Measurements from ENCODE around the gene DAAM1. TPM values are rescaled to one million over a fixed set of nuclear protein-coding genes. Genes with fewer than 3 reads are reported as not detected.

Gene DAAM1
- total RNA-seq, 1 donor from 2014 or later = 40.7 TPM

- no peak overlapping the region for H3K27ac Mint-ChIP-seq (ENCODE audit: unreplicated experiment)
- TF ChIP-seq, protein P1, sequence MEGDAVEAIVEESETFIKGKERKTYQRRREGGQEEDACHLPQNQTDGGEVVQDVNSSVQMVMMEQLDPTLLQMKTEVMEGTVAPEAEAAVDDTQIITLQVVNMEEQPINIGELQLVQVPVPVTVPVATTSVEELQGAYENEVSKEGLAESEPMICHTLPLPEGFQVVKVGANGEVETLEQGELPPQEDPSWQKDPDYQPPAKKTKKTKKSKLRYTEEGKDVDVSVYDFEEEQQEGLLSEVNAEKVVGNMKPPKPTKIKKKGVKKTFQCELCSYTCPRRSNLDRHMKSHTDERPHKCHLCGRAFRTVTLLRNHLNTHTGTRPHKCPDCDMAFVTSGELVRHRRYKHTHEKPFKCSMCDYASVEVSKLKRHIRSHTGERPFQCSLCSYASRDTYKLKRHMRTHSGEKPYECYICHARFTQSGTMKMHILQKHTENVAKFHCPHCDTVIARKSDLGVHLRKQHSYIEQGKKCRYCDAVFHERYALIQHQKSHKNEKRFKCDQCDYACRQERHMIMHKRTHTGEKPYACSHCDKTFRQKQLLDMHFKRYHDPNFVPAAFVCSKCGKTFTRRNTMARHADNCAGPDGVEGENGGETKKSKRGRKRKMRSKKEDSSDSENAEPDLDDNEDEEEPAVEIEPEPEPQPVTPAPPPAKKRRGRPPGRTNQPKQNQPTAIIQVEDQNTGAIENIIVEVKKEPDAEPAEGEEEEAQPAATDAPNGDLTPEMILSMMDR (IDR thresholded peaks at IDR 0.05) = no peak
- no peak overlapping the region for H3K4me3 Mint-ChIP-seq (ENCODE audit: unreplicated experiment)
- peaks cover 41% of the 10 kb centered on the region for H3K4me1 Mint-ChIP-seq (ENCODE audit: low read depth)
- H3K9me3 Mint-ChIP-seq (ENCODE audit: low read depth) = no peaks in the 10 kb centered on the region
- no peaks in the 10 kb centered on the region for H3K27me3 Mint-ChIP-seq (ENCODE audit: low read depth)
- DNase-seq (ENCODE audit: low spot score) = no peak
- H3K36me3 Mint-ChIP-seq (ENCODE audit: low read depth) = no peaks in the 10 kb centered on the region
These were observed 127.8 kb downstream of the DAAM1 start for GRCh38 chr14:59316151-59316830.

DNA sequence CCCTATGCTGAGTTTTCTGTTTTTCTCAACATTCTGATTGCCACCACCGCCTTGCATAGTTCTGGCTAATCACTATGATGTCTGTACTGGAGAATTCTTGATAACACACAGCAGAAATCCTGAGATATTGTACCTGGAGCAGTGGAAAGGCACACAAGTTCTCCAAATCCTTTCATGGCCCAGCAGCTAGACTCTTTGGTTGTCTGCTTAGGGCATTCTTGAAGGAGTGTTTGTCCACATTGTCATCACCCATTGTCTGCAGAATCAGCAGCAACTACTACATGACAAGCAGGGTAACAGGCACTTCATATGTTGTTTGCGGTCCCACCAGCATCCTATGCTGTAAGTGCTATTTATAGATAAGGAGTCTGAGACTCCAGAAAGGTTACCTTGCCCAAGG, 128.9 kb downstream of the DAAM1 start:
- Mint-ChIP-seq H3K9me3 (ENCODE audit: low read depth) (no peaks in the 10 kb centered on the region), H3K4me1 (ENCODE audit: low read depth) (peaks cover 47% of the 10 kb centered on the region), H3K4me3 (ENCODE audit: unreplicated experiment) (no peak overlapping the region), H3K27ac (ENCODE audit: unreplicated experiment) (no peak overlapping the region), H3K36me3 (ENCODE audit: low read depth) (no peaks in the 10 kb centered on the region), H3K27me3 (ENCODE audit: low read depth) (no peaks in the 10 kb centered on the region)
- TF ChIP-seq, protein P1 (IDR thresholded peaks at IDR 0.05) = no peak
- DNase-seq (ENCODE audit: low spot score) = no peak

DNA sequence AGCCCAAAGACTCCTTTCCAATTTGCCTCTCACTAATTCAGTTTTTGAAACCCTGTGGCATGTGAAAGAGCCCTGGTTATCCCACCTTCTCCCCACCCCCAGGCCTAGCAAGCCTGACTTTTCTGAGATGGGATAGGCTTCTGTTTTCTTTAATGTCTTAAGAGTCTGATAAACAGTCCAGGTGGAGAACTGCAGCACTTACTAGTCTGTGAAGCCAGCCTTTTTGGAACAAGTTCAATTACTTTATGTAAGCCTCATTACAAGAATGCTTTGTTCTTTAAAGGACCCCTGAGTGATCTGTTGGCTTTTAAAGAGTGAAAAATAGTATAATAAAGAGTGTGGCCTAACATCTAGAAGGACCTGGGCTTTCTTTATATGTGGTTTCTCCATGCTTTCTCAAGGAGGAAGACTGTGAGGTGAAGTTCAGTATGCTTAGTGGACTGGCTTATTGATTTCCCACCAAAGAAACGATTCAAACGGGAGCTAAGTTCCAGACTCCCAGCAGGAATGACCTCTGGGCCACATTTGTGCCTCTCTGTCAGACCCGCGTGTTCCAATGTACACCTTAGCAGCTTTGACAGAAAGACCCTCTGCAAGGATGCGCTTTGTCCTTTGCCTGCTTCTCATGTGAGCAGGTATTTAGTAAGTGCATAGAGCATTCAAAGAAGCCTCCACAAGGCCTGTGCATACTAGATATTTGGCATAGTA, 129.5 kb downstream of the DAAM1 start:
- Mint-ChIP-seq H3K27me3 (ENCODE audit: low read depth) (no peaks in the 10 kb centered on the region), H3K4me1 (ENCODE audit: low read depth) (peaks cover 44% of the 10 kb centered on the region), H3K4me3 (ENCODE audit: unreplicated experiment) (no peak overlapping the region), H3K27ac (ENCODE audit: unreplicated experiment) (no peak overlapping the region), H3K36me3 (ENCODE audit: low read depth) (no peaks in the 10 kb centered on the region), H3K9me3 (ENCODE audit: low read depth) (no peaks in the 10 kb centered on the region)
- TF ChIP-seq, protein P1 (IDR thresholded peaks at IDR 0.05) = no peak
- DNase-seq (ENCODE audit: low spot score) = no peak

DNA sequence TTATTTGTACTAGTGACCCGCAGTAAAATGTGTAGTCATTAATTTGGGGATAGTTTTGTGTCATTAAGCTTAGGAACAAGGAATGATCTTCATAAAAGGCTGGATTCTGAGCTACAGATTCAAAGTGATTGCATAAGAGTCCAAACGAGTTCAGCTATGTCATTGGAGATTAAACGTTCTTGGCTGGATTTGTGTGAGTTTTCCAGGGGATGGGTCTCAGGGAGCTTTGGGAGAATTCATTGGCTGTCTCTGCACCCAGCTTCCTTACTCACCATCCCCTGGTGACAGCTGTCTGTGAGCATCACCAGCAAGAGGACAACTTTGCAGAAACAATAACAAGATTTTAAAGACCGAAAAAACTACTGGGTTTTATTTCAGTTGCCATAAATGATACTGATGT, 130.4 kb downstream of the DAAM1 start:
- Mint-ChIP-seq H3K9me3 (ENCODE audit: low read depth) (no peaks in the 10 kb centered on the region), H3K36me3 (ENCODE audit: low read depth) (no peaks in the 10 kb centered on the region), H3K4me3 (ENCODE audit: unreplicated experiment) (no peak overlapping the region), H3K27me3 (ENCODE audit: low read depth) (no peaks in the 10 kb centered on the region), H3K4me1 (ENCODE audit: low read depth) (peaks cover 35% of the 10 kb centered on the region), H3K27ac (ENCODE audit: unreplicated experiment) (no peak overlapping the region)
- TF ChIP-seq, protein P1 (IDR thresholded peaks at IDR 0.05) = no peak
- no peak for DNase-seq (ENCODE audit: low spot score)

GRCh38 chr14:59320361-59320760, 131.9 kb downstream of the DAAM1 start:
- DNase-seq (ENCODE audit: low spot score) = no peak
- TF ChIP-seq, protein P1 (IDR thresholded peaks at IDR 0.05) = no peak
- H3K27me3 Mint-ChIP-seq (ENCODE audit: low read depth) = no peaks in the 10 kb centered on the region
- H3K27ac Mint-ChIP-seq (ENCODE audit: unreplicated experiment) = peak overlapping the region; percentile 90
- H3K4me3 Mint-ChIP-seq (ENCODE audit: unreplicated experiment) = no peak overlapping the region
- no peaks in the 10 kb centered on the region for H3K9me3 Mint-ChIP-seq (ENCODE audit: low read depth)
- peaks cover 7% of the 10 kb centered on the region for H3K36me3 Mint-ChIP-seq (ENCODE audit: low read depth)
- H3K4me1 Mint-ChIP-seq (ENCODE audit: low read depth) = peaks cover 34% of the 10 kb centered on the region
